Fibroblast of lung (primary cell): Measurements from ENCODE around the gene WRAP73. TPM values are rescaled to one million over a fixed set of nuclear protein-coding genes. Genes with fewer than 3 reads are reported as not detected.

ENCODE experiments used
- DNase-seq, 2 donors: peaks; one replicate each; pipeline versions ENCODE4 v3.0.0 to v3.0.0-alpha.2; 2010; ENCODE audit warnings: low read depth in 2 of 2
- H2AFZ ChIP-seq: 2 replicates; pipeline ENCODE4 v1.5.1; 2012; ENCODE audit warnings: low read length, control low read depth, inconsistent platforms
- H3K27ac ChIP-seq: 2 replicates; pipeline ENCODE4 v1.5.1; 2011; ENCODE audit warnings: low read length, control low read depth; ENCODE audit not compliant: insufficient read depth
- H3K27me3 ChIP-seq: 2 replicates; pipeline ENCODE4 v1.5.1; 2011; ENCODE audit warnings: mild to moderate bottlenecking, low read length; ENCODE audit not compliant: control insufficient read depth, insufficient read depth
- H3K36me3 ChIP-seq: 2 replicates; pipeline ENCODE4 v1.5.1; 2011; ENCODE audit warnings: low read length; ENCODE audit not compliant: control insufficient read depth, insufficient read depth
- H3K4me1 ChIP-seq: 2 replicates; pipeline ENCODE4 v1.5.1; 2011; ENCODE audit warnings: low read length; ENCODE audit not compliant: control insufficient read depth, insufficient read depth; ENCODE audit errors: extremely low read depth
- H3K4me2 ChIP-seq: 2 replicates; pipeline ENCODE4 v1.5.1; 2011; ENCODE audit warnings: low read length, control low read depth; ENCODE audit not compliant: insufficient read depth; ENCODE audit errors: extremely low read depth
- H3K4me3 ChIP-seq, 4 experiments: fragments of 200-600 bp in 1 of 4; sonication (generic) in 1 of 4; replicated peaks in 1 of 4; 2 replicates each; pipeline ENCODE4 v1.5.1; 2011 to 2016; ENCODE audit warnings: low read length in 4 of 4, low read depth in 3 of 4, mild to moderate bottlenecking in 3 of 4, control low read depth in 2 of 4, inconsistent platforms in 1 of 4, mixed read lengths in 1 of 4; ENCODE audit not compliant: insufficient read depth in 1 of 4; ENCODE audit errors: control extremely low read depth in 1 of 4
- H3K79me2 ChIP-seq: 2 replicates; pipeline ENCODE4 v1.5.1; 2012; ENCODE audit warnings: mild to moderate bottlenecking, low read length, inconsistent platforms; ENCODE audit not compliant: control insufficient read depth, insufficient read depth
- H3K9ac ChIP-seq: 2 replicates; pipeline ENCODE4 v1.5.1; 2011; ENCODE audit warnings: mild to moderate bottlenecking, low read length, control low read depth; ENCODE audit not compliant: insufficient read depth
- H3K9me3 ChIP-seq: 2 replicates; pipeline ENCODE4 v1.5.1; 2012; ENCODE audit warnings: low read depth, low read length; ENCODE audit not compliant: control insufficient read depth, insufficient read depth
- H4K20me1 ChIP-seq: 2 replicates; pipeline ENCODE4 v1.5.1; 2011; ENCODE audit warnings: low read length; ENCODE audit not compliant: control insufficient read depth, insufficient read depth; ENCODE audit errors: extremely low read depth
- CTCF ChIP-seq, 2 donors: IDR thresholded peaks in 1 of 2; conservative IDR thresholded peaks in 1 of 2; 1 replicate in 1 of 2; 2 replicates in 1 of 2; pipeline ENCODE4 v1.5.1; 2011 to 2012; ENCODE audit warnings: low read length in 2 of 2, control low read depth in 1 of 2, inconsistent platforms in 1 of 2, low read depth in 1 of 2, mild to moderate bottlenecking in 1 of 2
- EZH2 ChIP-seq: IDR thresholded peaks from 2 replicates; pipeline ENCODE4 v1.5.1; 2012; ENCODE audit warnings: low read length, control low read depth, mild to moderate bottlenecking; ENCODE audit errors: missing control alignments
- polyA plus RNA-seq, 2 donors: library from polyadenylated mRNA; depleted of rRNA in 1 of 2; stranded (reverse) in 1 of 2; unstranded in 1 of 2; fragments of >200 nt; gene quantifications; 2 replicates each; pipeline ENCODE4 v1.2.1, GENCODE V29; 2011 to 2012; ENCODE audit warnings: missing spikeins in 1 of 2
- total RNA-seq: library from RNA; depleted of rRNA; stranded (reverse); fragments of >200 nt; gene quantifications from 2 replicates; pipeline ENCODE4 v1.2.1, GENCODE V29; 2014

The WRAP73 gene
- total and polyA plus RNA-seq, 2 donors (not counting 1 experiment from before 2014, with no cell fraction given) = 12.0 to 15.0 TPM

GRCh38 chr1:3633344-3634058 is 16.4 kb downstream of the WRAP73 start:
- H3K4me1 ChIP-seq = no peaks in the 10 kb centered on the region
- H3K9me3 ChIP-seq = no peaks in the 10 kb centered on the region
- H3K9ac ChIP-seq = no peak overlapping the region
- no peak overlapping the region for H2AFZ ChIP-seq
- no peak overlapping the region for H3K4me2 ChIP-seq
- no peak overlapping the region for H3K27ac ChIP-seq
- no peak for TF ChIP-seq EZH2
- no peak for TF ChIP-seq CTCF (conservative IDR thresholded peaks at IDR 0.05 in 1 of 2, IDR thresholded peaks at IDR 0.05 in 1 of 2; ENCODE audit: low read depth in 1 of 2, low read length in 2 of 2)
- H3K4me3 ChIP-seq = no peak overlapping the region
- no peak for DNase-seq
- no peaks in the 10 kb centered on the region for H3K79me2 ChIP-seq
- no peaks in the 10 kb centered on the region for H4K20me1 ChIP-seq
- peaks cover 14% of the 10 kb centered on the region for H3K36me3 ChIP-seq
- no peaks in the 10 kb centered on the region for H3K27me3 ChIP-seq

- Histone ChIP-seq H3K79me2 (no peaks in the 10 kb centered on the region), H2AFZ (no peak overlapping the region), H3K27me3 (no peaks in the 10 kb centered on the region), H4K20me1 (no peaks in the 10 kb centered on the region), H3K4me3 (no peak overlapping the region), H3K36me3 (peaks cover 19% of the 10 kb centered on the region), H3K27ac (no peak overlapping the region), H3K4me1 (no peaks in the 10 kb centered on the region), H3K9ac (no peak overlapping the region), H3K9me3 (no peaks in the 10 kb centered on the region), H3K4me2 (no peak overlapping the region)
- no peak for DNase-seq
- TF ChIP-seq EZH2 (no peak), CTCF (conservative IDR thresholded peaks at IDR 0.05 in 1 of 2, IDR thresholded peaks at IDR 0.05 in 1 of 2; ENCODE audit: low read depth in 1 of 2, low read length in 2 of 2) (no peak)
These were observed 17.1 kb downstream of the WRAP73 start for GRCh38 chr1:3632716-3633343.

DNA sequence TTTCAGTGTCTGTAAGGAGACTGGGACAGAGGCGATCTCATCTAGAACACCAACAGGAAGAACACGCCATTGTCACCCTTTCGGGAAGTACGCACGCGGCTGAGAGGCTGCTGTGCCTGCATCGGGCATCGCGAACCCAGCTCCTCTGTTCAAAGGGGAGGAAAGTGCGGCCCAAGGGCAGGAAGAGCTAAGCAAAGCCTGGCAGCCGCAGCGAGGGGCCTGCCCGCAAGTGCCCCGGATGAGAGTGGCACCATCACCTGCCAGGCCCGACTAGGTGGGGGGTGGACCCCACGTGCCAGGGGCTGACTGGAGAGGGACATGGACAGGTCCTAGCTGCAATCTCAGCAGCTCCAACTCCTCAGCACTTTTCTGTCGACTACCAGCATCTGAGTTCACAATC is 17.6 kb downstream of the WRAP73 start:
- no peak overlapping the region for H3K27ac ChIP-seq
- no peaks in the 10 kb centered on the region for H4K20me1 ChIP-seq
- no peak for TF ChIP-seq EZH2
- no peaks in the 10 kb centered on the region for H3K79me2 ChIP-seq
- no peak overlapping the region for H3K4me3 ChIP-seq
- no peak overlapping the region for H3K4me2 ChIP-seq
- H2AFZ ChIP-seq = no peak overlapping the region
- no peaks in the 10 kb centered on the region for H3K9me3 ChIP-seq
- H3K9ac ChIP-seq = no peak overlapping the region
- H3K27me3 ChIP-seq = no peaks in the 10 kb centered on the region
- no peaks in the 10 kb centered on the region for H3K4me1 ChIP-seq
- no peak for DNase-seq
- H3K36me3 ChIP-seq = peaks cover 20% of the 10 kb centered on the region
